SHP77 (cell line): ENCODE data around the gene PLK1.

Experiments used
- DNase-seq, 2 experiments: peaks; one replicate each; lab custom pipeline; 2025; lab: John Stamatoyannopoulos, UW

The PLK1 gene

DNA sequence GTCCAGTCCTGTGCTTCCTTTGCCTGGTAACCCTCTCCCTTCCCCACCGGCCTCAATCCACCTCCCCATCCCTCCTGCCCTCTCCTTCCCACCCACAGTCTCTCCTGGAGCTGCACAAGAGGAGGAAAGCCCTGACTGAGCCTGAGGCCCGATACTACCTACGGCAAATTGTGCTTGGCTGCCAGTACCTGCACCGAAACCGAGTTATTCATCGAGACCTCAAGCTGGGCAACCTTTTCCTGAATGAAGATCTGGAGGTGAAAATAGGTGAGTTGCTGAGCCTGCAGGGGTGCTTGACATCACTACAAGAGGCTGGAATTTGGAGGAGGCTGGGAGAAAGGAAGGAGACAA is 1.3 kb downstream of the PLK1 start:
- DNase-seq = no peak

DNA sequence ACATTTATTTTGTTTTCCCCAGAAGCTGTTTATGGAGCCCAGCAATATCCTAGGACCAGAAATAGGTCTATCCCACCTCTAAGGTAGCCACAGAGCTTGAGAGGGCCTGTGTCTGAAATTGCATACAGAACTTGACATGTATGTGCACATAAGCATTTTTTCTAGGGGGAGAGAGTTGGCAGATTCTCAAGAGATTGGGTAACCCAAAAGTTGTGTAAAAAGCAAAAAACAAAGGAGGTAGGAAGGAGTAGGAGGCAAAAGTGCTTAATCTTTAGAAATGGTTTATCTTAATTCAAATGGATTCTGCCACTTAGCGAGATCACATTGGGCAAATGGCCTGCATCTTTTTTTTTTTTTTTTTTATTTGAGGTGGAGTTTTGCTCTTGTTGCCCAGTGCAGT is 3.5 kb downstream of the PLK1 start:
- no peak for DNase-seq

DNA sequence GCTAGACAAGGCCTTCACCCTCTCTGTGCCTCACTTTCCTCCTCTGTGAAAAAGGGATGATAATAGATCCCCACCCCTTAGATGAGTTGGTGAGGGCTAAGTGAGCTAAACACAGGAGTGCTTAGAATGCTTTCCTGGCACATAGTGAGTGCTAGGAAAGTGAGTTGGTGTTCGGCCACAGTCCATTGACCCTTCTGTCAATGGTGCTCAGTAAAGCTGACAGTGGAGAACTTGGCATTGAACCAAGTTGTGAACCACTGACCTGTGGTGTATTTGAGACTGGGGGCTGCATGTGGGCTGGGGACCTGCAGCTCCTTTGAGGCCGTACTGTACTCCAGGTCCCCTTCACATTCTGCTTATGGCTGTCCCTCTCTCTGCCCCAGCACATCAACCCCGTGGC is 4.8 kb downstream of the PLK1 start:
- no peak for DNase-seq

DNA sequence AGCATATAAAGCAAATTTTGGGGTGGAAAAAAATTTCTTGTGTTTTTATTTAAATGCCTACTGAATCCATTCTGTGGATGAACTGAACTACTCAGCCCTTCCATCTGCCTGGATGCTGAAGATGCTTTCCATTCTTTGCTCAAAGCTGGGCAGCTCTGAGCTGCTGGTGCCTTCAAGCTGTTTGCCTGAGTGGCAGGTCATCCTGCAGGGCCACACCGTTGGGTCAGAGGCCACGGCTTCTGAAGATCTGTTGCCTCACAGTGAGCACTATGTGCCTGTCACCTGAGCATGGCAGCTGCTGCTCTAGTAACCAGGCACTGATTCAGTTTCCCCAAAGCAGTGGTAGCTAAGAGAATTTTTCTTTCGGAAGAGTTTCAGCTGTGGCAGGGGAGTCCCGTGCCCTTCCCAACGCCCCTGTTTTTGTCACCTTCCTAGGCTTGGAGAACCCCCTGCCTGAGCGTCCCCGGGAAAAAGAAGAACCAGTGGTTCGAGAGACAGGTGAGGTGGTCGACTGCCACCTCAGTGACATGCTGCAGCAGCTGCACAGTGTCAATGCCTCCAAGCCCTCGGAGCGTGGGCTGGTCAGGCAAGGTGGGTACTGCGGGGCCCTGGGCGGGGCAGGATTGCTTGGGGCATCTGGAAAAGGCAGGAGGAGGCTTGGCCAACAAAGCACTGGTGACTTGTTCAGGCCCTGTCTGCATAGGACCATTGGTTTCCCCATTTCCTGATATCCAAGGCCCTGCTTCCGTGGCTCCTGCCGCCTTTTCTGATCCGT is 8.5 kb downstream of the PLK1 start:
- no peak for DNase-seq

DNA sequence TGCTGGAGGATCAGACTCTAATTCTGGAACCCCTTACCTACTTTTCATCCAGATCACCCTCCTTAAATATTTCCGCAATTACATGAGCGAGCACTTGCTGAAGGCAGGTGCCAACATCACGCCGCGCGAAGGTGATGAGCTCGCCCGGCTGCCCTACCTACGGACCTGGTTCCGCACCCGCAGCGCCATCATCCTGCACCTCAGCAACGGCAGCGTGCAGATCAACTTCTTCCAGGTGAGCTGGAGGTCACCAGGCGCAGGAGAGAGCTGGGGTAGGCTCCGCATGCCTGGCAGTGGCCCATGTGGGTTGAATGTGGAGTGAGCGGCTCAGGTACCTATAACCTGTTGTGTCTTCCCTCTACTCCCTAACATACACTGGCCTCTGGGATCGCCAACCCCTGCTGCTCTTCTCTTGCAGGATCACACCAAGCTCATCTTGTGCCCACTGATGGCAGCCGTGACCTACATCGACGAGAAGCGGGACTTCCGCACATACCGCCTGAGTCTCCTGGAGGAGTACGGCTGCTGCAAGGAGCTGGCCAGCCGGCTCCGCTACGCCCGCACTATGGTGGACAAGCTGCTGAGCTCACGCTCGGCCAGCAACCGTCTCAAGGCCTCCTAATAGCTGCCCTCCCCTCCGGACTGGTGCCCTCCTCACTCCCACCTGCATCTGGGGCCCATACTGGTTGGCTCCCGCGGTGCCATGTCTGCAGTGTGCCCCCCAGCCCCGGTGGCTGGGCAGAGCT is 10.9 kb downstream of the PLK1 start:
- no peak for DNase-seq

DNA sequence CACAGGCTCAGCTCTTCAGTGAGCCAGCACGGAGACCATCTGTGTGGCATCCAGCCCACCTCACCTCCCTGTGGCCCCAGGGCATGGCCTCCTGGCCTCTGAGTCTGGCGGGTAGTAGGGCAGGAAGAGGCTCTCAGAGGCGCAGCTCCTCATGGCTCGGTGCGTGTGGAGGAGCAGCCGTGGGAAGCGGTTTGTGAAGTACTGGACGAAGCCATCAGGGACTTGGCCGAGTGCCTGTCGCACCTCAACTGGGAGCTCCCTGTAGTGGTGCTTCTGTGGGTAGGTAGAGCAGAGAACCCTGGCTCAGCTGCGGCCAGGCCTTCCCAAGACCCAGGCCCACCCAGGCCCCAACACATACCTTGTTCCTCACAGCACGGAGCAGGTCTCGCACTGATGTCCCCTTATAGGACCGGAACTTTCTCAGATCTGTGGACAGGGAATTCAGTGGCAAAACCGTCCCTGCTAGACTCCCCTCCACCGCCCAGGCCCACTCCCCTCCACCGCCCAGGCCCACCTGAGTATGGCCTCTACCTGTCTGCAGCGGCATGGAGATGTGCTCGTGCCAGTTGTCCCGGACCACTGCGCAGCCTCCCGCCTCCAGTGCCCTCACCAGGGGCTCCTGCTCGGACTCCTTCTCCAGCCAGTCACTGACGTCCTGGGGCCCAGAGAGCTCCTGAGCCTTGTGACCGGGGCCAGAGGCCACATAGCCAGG is 12.2 kb downstream of the PLK1 start:
- no peak for DNase-seq

DNA sequence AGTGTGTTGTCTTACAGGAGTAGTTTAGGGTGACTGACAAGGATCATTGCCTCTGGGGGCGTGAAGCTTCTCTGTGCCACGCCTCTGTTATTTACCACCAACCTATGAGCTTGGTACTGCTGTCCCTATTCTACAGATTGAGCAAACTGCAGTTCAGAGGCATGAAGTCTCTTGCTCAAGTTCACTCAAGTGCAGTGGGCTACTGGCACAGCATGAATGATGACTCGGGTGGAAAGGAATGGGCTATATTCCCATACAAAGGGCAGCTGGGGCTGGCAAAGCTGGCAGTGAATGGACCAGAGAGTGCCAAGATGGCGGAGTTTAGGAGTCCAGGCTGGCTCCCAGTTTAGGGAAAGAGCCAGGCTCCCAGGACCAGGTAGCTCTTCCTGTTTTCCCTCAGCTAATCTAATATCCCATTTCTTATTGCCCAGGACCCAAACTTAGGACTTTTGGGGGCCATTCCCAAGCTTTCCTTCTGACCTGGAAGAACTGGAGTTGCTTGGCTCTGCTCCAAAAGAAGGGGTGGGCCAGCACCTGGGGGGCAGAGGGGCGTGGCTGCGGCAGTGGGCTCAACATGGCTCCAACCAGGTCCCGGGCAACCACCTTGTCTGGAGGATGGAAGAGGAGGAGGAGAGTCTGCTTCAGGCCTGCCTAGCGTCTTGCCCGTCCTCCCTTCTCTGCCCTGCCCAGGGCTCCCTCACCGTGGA is 12.9 kb downstream of the PLK1 start:
- DNase-seq = no peak

DNA sequence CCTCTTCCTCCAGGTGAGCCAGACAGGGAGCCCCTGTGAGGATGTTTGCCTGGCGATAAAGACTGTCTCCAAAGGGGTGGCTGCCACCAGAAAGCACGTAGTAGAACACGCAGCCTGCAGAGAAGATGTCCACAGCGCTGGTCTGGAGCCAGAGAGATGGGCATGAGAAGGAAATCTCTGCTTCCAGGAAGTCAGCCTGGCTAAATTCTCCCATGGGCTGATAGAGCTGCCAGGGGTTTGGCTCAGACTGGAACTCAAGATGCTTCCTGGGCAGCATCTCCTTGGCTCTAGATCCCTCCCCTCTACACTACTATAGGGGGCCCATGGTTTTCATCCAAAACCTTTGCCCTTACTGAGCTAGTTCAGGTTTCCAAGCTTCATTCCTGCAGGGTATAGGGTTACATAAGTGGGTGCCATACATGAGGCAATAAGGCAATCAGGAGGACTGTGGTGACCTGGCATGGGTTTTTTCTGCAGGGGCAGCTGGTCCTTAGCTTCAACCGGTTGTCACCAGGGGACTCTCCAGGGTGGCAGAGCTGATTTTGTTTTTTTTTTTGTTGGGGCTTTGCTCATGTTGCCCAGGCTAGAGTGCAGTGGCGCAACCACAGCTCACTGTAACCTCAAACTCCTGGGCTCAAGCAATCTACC is 13.6 kb downstream of the PLK1 start:
- no peak for DNase-seq

DNA sequence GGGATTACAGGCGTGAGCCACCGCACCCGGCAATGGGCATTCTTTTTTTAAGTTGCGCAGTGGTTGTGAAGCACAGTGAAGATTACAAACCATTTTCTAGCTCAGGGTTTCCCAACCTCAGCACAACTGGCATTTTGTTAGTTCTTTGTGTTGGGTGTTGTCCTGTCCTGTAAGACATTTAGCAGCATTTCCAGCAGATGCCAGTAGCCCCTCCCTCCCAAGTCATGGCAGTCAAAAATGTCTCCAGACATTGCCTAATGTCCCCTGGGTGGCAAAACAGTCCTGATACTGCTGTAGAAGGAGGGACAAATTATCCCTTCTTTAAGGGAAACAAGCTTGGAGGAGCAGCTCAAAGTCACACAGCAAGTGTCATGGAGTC is 15.6 kb downstream of the PLK1 start:
- no peak for DNase-seq

DNA sequence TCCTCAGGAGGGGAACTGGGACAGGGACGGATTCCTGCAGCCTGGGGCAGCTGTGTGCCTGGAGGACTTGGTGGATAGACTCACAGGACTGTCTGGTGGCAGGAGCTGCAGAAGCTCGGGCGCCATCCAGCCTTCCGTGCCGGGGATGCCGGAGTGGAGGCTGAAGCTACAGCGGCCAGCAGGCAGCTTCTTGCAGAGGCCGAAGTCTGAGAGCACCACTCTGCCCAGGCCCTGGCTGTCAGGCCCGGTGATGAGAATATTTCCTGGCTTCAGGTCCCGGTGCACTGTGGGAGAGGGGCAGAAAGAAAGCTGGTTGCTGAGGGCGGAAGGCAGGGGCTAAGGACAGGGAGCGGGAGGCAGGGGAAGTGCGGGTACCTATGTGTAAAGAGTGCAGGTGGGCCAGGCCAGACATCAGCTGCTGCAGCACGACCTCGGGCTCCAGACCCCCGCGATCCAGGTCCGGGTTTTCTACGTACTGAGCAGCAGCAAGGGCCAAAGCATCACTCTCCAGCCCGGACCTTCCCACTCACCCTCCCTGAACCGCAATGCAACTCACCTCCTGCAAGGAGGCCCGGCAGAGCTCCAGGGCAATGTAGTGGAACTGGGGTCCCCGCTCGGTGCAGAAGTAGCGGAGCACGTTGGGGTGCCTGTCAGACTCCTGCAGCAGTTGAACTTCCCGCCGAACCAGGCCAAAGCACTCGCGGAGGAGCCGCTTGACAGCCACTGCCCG is 16.1 kb downstream of the PLK1 start:
- DNase-seq = peak; percentile 3 to 16

DNA sequence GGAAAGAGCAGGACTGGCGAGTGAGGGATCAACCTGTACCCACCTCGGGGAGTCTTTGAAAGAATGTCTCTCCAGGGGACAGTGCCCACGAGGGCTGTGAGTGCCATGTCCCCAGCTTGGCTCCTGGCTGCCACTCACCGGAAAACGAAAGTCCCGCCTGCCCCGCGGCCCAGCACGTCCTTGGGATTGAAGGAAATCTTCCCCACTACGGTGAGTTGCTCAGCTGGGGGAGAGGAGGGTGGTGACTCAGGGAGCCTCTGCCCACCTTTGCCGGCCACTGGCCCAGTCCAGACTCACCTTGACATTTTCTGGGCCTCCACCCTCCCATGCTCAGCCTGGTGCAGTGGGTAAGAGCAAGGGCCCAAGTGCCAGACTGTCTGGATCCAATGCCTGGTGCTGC is 17.1 kb downstream of the PLK1 start:
- DNase-seq = no peak

DNA sequence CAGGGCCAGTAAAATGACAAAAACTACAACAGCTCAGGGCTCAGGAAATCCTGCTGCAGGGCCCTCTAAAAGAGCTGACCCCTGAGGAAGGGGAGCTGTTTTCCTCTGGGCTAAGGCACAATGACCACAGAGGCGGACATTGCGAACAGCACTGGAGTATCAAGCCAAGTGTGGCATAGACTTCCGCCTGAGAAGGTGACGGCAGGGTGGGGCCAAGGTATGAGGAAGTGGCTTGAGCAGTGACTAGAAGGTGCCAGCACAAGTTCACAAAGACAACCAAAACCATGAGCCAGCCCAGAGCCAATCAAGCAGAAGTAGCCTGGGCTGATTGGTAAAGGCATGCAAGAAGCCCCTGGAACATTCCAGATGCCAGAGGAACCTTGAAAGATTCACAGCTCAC is 20.4 kb downstream of the PLK1 start:
- no peak for DNase-seq

DNA sequence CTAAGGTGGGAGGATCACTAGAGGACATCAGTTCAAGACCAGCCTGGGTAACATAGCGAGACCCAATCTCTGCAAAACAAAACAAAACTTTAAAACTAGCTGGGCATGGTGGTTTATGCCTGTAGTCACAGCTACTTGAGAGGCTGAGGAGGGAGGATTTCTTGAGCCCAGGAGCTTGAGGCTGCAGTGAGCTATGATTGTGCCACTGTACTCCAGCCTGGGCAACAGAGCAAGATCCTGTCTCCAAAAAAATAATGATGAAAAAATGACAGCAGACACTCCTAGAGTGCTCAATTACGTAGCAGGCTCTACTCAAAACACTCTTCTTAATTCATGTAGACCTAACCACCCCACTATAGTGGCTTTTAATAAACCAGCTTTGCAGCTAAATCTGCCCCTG is 21.4 kb downstream of the PLK1 start:
- DNase-seq = no peak

DNA sequence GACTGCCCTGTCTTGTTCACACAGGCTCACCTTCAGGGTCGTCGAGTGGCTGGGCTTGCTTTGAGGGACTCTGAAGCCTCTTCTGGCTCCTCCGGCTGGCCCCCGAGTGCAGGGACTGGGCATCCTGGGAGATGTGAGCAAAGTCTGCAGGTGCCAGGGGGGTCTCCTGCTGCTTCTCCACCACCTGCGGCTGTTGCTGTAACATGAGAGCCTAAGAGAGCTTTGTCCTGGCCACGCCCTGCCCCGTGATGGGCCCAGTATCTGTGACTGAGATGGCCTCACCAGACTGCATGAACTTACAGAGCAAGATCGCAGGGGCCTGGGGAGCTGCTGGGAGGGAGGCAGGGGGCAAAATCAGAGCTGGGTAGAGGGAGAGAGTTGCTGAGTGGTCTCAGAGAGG is 21.8 kb downstream of the PLK1 start:
- DNase-seq = no peak

DNA sequence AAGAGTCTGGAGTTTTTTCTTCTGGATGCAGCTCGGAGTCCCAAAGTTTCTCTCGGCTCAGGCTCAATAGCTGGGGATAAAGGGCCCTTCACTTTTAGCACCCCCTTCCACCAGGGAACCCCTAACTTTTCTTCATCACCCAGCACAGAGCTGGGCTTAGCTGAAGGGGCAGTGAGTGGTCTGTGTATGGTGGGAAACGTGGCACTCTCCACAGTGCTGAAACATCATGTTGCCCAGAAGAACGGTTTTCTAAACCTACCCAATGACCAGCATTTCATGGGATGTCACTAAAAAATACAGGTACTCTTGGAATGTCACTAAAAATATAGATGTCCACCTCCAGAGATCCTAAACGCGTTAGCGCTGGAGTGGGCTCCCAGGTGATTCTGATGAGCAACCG is 22.4 kb downstream of the PLK1 start:
- DNase-seq = no peak

DNA sequence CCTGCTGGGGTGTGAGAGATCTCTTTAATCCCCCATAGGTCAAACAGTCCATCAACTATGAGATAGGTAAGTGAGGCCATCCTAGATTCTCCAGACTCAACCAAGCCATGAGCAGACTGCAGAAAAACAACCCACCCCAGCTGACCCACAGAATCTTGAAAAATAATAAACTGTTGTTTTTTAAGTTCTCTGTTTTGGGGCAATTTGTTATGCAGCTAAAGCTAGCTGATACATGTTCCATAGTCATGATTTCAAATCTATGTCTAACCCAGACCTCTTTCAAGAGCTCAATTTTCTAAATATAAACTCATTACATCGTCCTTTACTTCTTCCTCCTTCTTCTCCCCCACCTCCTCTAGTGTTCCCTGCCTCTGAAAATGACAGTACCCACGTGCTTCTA is 24.3 kb downstream of the PLK1 start:
- no peak for DNase-seq

DNA sequence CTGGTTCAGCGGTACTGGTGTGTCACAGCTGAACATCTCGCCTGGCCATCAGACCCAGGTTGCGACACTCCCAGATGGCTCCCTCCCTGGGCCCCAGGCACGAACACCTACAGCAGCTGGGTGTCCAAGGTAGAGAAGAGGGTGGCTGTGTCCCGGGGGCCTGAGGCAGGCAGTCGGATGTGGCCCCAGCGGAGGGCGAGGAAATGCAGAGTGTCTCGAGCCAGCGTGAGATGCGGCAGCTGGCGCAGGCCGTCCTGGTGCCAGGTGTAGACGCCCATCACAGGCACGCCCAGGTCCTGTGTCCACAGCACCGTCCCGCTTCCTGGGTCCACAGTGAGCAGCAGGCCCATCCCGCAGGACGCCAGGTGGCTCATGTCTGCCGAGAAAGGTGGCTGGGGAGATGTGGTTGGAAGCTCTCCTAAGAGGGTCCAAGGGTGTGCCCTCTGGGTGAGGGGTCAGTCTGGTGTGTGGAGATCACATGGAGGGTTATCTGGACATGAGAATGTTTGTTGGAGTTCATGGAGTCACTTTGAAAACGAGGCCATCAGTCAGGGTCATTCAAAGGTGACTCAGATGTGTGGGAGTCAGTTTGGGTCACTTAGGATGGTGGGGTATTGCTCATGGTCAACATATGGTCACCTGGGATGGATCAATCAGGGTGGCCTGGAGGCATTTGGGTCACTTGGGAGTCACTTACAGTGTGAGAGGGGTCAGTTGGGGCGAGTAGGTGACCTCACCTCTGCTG is 26.3 kb downstream of the PLK1 start:
- no peak for DNase-seq

DNA sequence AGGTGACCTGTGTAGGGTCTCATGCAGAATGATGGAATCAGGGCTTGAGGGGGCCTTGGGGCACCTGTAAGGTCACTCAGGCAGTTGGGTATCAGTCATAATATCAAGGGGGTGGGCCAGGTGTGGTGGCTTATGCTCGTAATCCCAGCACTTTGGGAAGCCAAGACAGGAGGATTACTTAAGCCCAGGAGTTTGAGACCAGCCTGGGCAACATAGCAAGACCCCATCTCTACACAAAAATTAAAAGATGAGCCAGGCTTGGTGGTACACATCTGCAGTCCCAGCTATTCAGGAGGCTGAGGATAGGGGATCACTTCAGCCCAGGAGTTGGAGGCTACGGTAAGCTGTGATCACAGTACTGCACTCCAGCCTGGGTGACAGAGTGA is 26.8 kb downstream of the PLK1 start:
- no peak for DNase-seq

DNA sequence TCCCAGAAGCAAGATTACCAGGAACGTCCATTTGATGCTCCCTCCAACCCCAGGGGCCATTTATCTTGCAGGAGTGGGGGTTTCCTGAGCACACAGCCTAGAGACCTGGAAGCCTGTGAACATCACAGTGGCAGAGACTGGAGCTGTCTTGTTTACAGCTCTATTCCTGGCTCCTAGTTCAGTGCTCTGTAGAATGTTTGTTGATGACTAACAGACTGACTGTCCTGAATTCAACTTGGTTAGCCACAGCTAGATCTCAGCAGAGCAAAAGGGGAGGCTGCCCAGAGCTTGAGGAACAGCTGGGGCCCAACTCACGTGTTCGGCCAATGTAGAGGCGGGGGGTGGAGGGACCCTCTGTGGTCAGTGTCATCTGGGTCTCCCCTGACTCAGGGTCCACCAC is 27.8 kb downstream of the PLK1 start:
- DNase-seq = no peak

DNA sequence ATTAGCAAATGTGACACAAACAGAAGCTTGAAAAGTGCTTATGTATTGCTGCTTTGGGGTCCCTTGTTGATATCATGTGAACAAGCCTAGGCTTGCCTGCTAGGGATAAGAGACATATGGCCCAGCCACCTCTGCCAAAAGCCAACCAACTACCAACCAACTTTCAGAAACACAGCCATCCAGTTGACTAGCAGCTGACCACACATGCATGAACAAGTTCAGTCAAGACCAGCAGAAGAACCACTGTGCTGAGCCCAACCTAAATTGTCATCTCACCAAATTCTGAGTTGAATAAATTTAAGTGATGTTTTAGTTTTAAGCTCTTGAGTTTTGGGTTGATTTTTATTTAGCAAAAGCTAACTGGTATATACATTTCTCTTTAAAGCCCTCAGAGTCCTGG is 30.8 kb downstream of the PLK1 start:
- no peak for DNase-seq

DNA sequence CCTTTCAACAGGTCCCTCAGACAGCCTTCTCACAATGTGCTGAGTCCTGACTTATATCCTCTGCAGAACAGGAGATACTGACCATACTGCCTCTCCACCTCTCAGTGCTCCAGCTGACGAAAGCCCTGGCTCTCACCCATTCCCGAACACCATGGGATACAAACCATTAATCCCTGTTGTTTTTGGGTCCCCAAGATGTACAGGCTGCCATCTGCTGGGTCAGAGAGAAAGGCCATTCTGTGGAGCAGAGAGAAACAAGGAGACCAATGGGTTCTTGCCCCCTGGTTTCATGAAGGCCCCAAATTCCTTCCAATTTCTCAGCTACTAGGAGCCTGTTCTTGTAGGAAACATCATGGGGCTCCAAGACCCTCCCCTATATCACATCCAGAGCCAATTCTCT is 31.3 kb downstream of the PLK1 start:
- DNase-seq = no peak
